Upper lobe of left lung (tissue), 6 donors: ENCODE data around the gene KCNIP1. TPM values are rescaled to one million over a fixed set of nuclear protein-coding genes. Genes with fewer than 3 reads are reported as not detected.

ENCODE experiments used
- ATAC-seq, 2 donors: fragments of 200-7000 bp; cut with Tn5 transposase; one replicate each; pipeline ENCODE4 v1.9.1; 2022; ENCODE audit warnings: mild to moderate bottlenecking in 2 of 2, moderate library complexity in 2 of 2; ENCODE audit not compliant: low FRiP score in 2 of 2
- DNase-seq, 2 donors: peaks; one replicate each; pipeline ENCODE4 v3.0.0-alpha.2; 2019 to 2020
- H3K27ac ChIP-seq, 4 donors: fragments of 200-600 bp; sonication (generic); one replicate each; pipeline ENCODE4 v1.5.1; 2016 to 2019
- H3K27me3 ChIP-seq, 4 donors: fragments of 200-600 bp; sonication (generic); one replicate each; pipeline ENCODE4 v1.5.1; 2017 to 2019
- H3K36me3 ChIP-seq, 4 donors: fragments of 200-600 bp; sonication (generic); one replicate each; pipeline ENCODE4 v1.5.1; 2016 to 2019
- H3K4me1 ChIP-seq, 4 donors: fragments of 200-600 bp; sonication (generic); one replicate each; pipeline ENCODE4 v1.5.1; 2018 to 2019
- H3K4me3 ChIP-seq, 4 donors: fragments of 200-600 bp; sonication (generic); one replicate each; pipeline ENCODE4 v1.5.1; 2017 to 2019; ENCODE audit warnings: mild to moderate bottlenecking in 2 of 4, moderate library complexity in 1 of 4
- H3K9me3 ChIP-seq, 4 donors: fragments of 200-600 bp; sonication (generic); one replicate each; pipeline ENCODE4 v1.5.1; 2018 to 2019
- CTCF ChIP-seq, 6 experiments: fragments of 450-650 bp in 4 of 6; fragments of 200-600 bp in 2 of 6; sonication (generic) in 2 of 6; IDR thresholded peaks; one replicate each; pipeline ENCODE4 v1.5.1; 2016 to 2019; ENCODE audit warnings: antibody characterized with exemption in 6 of 6
- EP300 ChIP-seq, 4 donors: sonication (generic); formaldehyde crosslinking; IDR thresholded peaks; one replicate each; pipeline ENCODE4 v1.5.1; 2017; ENCODE audit warnings: antibody characterized with exemption in 4 of 4, control low read depth in 2 of 4
- POLR2A ChIP-seq, 4 donors: fragments of 450-650 bp; IDR thresholded peaks; one replicate each; pipeline ENCODE4 v1.5.1; 2016 to 2017; ENCODE audit warnings: antibody characterized with exemption in 4 of 4, mild to moderate bottlenecking in 2 of 4
- POLR2AphosphoS5 ChIP-seq, 2 donors: sonication (generic); formaldehyde crosslinking; IDR thresholded peaks; one replicate each; pipeline ENCODE4 v1.5.1; 2017; ENCODE audit warnings: antibody characterized with exemption in 2 of 2
- WGBS, 2 donors: methylation state at CpG; one replicate each; pipeline ENCODE4 v1.1.5; 2017 to 2018; 5-methylcytosine and 5-hydroxymethylcytosine counted together
- total RNA-seq, 6 donors: library from RNA; depleted of rRNA in 4 of 6; stranded (reverse); fragments of >200 nt in 4 of 6; gene quantifications; one replicate each; pipeline versions ENCODE4 v1.1.0 to v1.2.1, GENCODE V29; 2016 to 2021
- donor health status: DM: no; HTN: no; CAD: no; lungs with moderate emphysema.
- donor health status: DM: no; HTN: yes; CAD: no; lungs with severe emphysema.

Gene KCNIP1
- total RNA-seq, 6 donors from 2014 or later, result 1.9 to 3.3 (median 2.9) TPM; not detected in 1

GRCh38 chr5:170771496-170771895 lies 267.7 kb downstream of the KCNIP1 start:
- no peak for TF ChIP-seq CTCF (IDR thresholded peaks at IDR 0.05)
- no peak for TF ChIP-seq POLR2AphosphoS5 (IDR thresholded peaks at IDR 0.05)
- TF ChIP-seq POLR2A (IDR thresholded peaks at IDR 0.05), result no peak
- TF ChIP-seq EP300 (IDR thresholded peaks at IDR 0.05), result no peak

GRCh38 chr5:170773024-170773985 lies 269.5 kb downstream of the KCNIP1 start:
- 84 to 89% methylated on average over 8 to 11 of the region's 12 CpGs for WGBS, 2 donors
- no peak for DNase-seq
- Histone ChIP-seq H3K27ac (no peak overlapping the region), H3K27me3 (no peaks in the 10 kb centered on the region), H3K4me3 (no peak overlapping the region), H3K9me3 (no peaks in the 10 kb centered on the region), H3K4me1 (no peaks in the 10 kb centered on the region), H3K36me3 (no peaks in the 10 kb centered on the region)
- no peak for ATAC-seq
- TF ChIP-seq CTCF (IDR thresholded peaks at IDR 0.05) (no peak), EP300 (IDR thresholded peaks at IDR 0.05) (no peak), POLR2A (IDR thresholded peaks at IDR 0.05) (no peak), POLR2AphosphoS5 (IDR thresholded peaks at IDR 0.05) (no peak)

More at GRCh38 chr5:170771496-170771895, 267.7 kb downstream of the KCNIP1 start:
- Histone ChIP-seq H3K27ac (no peak overlapping the region), H3K4me3 (no peak overlapping the region), H3K9me3 (no peaks in the 10 kb centered on the region), H3K4me1 (no peaks in the 10 kb centered on the region), H3K27me3 (no peaks in the 10 kb centered on the region), H3K36me3 (no peaks in the 10 kb centered on the region)
- 90 to 92% methylated on average over 15 of the region's 15 CpGs for WGBS, 2 donors
- DNase-seq (no peak), ATAC-seq (no peak)

GRCh38 chr5:170774831-170775230 lies 271.0 kb downstream of the KCNIP1 start:
- no peaks in the 10 kb centered on the region for H3K36me3 ChIP-seq
- DNase-seq, result no peak
- TF ChIP-seq EP300 (IDR thresholded peaks at IDR 0.05), result no peak
- no peak for TF ChIP-seq POLR2AphosphoS5 (IDR thresholded peaks at IDR 0.05)
- TF ChIP-seq CTCF (IDR thresholded peaks at IDR 0.05), result no peak
- no peak for TF ChIP-seq POLR2A (IDR thresholded peaks at IDR 0.05)

DNA sequence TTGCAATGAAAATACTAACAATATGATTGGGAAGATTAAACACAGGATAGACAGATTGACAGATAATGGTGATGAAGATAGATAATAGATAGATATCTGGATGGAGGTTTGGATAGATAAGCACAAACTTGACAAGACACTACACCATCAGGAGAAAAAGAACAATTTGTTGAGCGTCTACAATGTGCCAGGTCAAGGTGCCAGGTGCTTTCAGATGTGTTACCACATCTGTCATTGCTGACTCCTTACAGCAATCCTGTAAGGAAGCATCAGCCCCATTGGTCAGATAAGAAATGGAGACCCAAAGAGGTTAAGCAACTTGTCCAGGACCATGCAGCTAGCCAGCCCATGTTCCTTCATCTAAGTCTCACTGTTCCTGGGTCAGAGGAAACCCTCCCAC lies 278.1 kb downstream of the KCNIP1 start:
- Histone ChIP-seq H3K4me1 (peaks cover 0 to 5% (median 3%) of the 10 kb centered on the region in 4 donors), H3K36me3 (no peaks in the 10 kb centered on the region), H3K9me3 (no peaks in the 10 kb centered on the region), H3K27me3 (no peaks in the 10 kb centered on the region), H3K4me3 (no peak overlapping the region), H3K27ac (no peak overlapping the region)
- WGBS, 2 donors, result 73 to 86% methylated on average over 1 of the region's 1 CpG
- no peak for DNase-seq
- no peak for TF ChIP-seq POLR2A (IDR thresholded peaks at IDR 0.05)
- no peak for TF ChIP-seq CTCF (IDR thresholded peaks at IDR 0.05)
- TF ChIP-seq POLR2AphosphoS5 (IDR thresholded peaks at IDR 0.05), result no peak
- no peak for TF ChIP-seq EP300 (IDR thresholded peaks at IDR 0.05)
- no peak for ATAC-seq

More at GRCh38 chr5:170774831-170775230, 271.0 kb downstream of the KCNIP1 start:
- WGBS, 2 donors, result 91 to 98% methylated on average over 5 of the region's 5 CpGs
- no peaks in the 10 kb centered on the region for H3K4me1 ChIP-seq
- H3K27me3 ChIP-seq, result no peaks in the 10 kb centered on the region
- H3K9me3 ChIP-seq, result no peaks in the 10 kb centered on the region
- H3K4me3 ChIP-seq, result no peak overlapping the region
- H3K27ac ChIP-seq, result no peak overlapping the region
- no peak for ATAC-seq
